ACHN (cell line): ENCODE results near the gene C1orf159.

Experiments used
- DNase-seq: peaks from one replicate; pipeline ENCODE4 v3.0.0-alpha.2; 2015
- in situ Hi-C: cut with HindIII; loops from 2 replicates; pipeline ENCODE4 v1.10.0; 2017; ENCODE audit warnings: low sequenced_read_pairs, low pct_ligation_motif_present, low pct_unique_long_range_greater_than_20kb

C1orf159 gene

GRCh38 chr1:1122078-1122811 is 6.4 kb upstream of the C1orf159 start:
- in situ Hi-C loops, result no loop called here
- DNase-seq, result peak; percentile 69

- in situ Hi-C loops, result no loop called here
- no peak for DNase-seq
These were observed 5.8 kb upstream of the C1orf159 start for GRCh38 chr1:1121611-1122077.

- in situ Hi-C loops, result no loop called here
- DNase-seq, result no peak
These were observed 5.1 kb upstream of the C1orf159 start for GRCh38 chr1:1120866-1121591.

GRCh38 chr1:1120096-1120495 is 4.2 kb upstream of the C1orf159 start:
- in situ Hi-C loops, result no loop called here
- no peak for DNase-seq

GRCh38 chr1:1119272-1119890 is 3.5 kb upstream of the C1orf159 start:
- no peak for DNase-seq
- in situ Hi-C loops, result no loop called here

- in situ Hi-C loops, result no loop called here
- DNase-seq, result no peak
These were observed 3.0 kb upstream of the C1orf159 start for GRCh38 chr1:1118876-1119220.

GRCh38 chr1:1118011-1118875 is 2.4 kb upstream of the C1orf159 start:
- DNase-seq, result no peak
- in situ Hi-C loops, result no loop called here

GRCh38 chr1:1117469-1117831 is 1.6 kb upstream of the C1orf159 start:
- in situ Hi-C loops, result no loop called here
- no peak for DNase-seq

DNA sequence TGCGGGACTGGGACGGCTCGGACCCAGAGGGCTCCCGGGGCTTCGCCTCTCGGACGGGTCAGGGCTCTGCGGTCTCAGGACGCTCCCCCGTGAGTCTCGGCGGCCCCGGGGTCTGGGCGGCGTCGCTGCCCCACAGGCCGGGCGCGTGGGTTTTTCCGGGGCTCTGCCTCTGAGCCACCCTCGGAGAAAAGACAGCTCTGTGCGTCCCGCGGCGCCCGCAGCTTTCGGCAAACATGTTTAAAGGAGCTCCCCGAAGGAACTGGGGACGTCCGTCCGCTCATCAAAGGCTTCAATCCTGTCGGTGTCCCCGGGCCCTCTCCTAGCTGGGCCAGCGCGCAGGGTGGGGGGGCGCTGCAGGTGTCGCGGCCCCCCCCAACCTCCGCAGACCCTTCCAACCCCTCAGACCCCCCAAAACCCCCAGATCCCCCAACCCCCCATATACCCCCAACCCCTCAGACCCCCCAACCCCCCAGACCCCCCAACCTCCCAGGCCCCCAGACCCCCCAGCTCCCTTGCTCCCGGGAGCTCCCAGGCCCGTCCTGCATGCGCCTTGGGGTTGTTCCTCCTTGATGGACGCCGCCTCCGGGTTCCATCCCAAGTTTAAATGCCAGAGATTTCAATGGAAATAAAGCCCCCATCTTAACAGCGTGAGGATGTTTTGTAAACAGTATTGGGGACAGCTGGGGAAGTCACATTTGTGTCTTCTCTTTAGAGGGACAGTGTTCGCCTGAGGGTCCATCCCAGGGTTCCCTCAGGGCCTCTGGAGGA is 996 bp upstream of the C1orf159 start:
- in situ Hi-C loops, result no loop called here

GRCh38 chr1:1115136-1115785 is 628 bp downstream of the C1orf159 start:
- no peak for DNase-seq
- in situ Hi-C loops, result no loop called here

More for the DNA sequence above, 996 bp upstream of the C1orf159 start:
- DNase-seq, result peak; percentile 6

DNA sequence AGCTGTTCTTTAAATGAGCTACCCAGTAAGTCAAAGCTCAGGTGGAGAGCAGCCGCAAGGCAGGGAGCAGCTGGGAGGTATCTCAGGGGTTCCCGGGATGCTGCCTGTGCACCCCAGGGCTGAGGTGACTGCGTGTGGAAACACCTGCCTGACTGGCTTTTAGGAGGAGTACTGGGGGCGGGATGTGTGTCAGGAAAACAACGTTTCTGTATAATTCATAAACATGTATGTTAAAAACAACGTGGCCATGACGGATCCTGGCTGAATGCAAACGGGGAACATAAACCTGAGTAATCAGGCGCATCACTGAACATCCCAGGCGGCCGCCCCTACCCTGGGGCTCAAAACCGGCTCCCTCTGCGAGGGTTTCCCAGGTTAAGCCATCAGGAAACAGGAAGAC is 1.5 kb downstream of the C1orf159 start:
- DNase-seq, result no peak
- in situ Hi-C loops, result no loop called here

GRCh38 chr1:1112237-1112985 is 3.5 kb downstream of the C1orf159 start:
- DNase-seq, result no peak
- in situ Hi-C loops, result no loop called here

- in situ Hi-C loops, result no loop called here
- no peak for DNase-seq
These were observed 4.2 kb downstream of the C1orf159 start for GRCh38 chr1:1111516-1112236.

DNA sequence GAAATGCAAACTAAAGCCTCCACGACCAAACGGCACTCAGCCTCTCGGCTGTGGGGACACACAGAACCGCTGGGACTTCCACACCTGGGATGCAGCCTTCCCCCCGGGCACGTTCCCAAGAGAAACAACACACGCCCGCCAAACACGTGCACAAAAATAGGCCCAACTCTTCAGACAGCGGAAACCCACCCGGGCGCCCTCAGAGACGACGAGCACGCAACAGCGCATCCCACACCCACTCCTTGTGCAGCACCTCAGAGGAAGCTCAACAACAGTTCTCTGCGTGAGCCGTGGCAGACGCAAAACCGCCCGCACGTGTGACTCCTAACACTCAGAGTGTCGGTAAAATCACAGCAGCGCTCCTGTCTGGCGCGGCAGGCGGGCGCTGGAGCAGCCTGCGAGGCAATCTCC is 5.3 kb downstream of the C1orf159 start:
- in situ Hi-C loops, result no loop called here
- no peak for DNase-seq

DNA sequence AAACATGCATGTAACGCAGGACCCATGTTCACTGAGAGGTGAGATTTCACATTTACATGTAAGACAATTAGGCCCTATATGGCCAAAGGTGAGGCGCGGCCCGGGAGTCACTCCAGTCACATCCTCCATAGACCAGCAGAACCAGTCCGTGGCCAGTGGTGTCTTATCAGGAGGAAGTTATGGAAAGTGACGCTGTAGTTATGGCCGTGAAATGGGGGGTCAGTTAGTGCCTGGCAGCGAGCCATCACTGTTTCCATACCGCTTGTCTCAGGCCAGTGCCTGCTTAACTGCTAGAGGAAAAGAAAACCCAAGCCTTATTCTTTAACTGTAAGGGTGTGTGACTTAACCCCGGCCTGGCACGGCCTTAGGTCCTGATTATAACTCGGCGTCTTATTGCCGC is 6.1 kb downstream of the C1orf159 start:
- in situ Hi-C loops, result no loop called here
- no peak for DNase-seq

DNA sequence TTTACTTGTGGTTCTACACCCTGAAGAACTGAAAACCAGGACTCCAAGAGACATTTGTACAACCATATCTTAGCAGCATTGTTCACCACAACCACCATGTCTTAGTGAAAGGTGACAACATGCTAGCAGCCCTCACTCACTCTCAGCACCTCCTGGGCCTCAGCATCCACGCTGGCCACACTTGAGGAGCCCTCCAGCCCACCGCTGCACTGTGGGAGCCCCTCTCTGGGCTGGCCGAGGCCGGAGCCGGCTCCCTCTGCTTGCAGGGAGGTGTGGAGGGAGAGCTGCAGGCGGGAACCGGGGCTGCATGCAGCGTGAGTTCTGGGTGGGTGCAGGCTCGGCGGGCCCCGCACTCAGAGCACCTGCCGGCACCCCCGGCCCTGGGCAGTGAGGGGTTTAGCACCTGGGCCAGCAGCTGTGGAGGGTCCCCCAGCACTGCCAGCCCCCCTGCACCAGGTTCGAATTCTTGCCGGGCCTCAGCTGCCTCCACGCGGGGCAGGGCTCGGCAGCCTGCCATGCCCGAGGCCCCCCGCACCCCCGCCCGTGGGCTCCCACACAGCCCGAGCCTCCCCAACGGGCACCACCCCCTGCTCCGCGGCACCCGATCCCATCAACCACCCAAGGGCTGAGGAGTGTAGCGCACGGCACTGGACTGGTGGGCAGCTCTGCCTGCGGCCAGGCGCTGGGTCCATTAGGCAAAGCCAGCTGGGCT is 9.2 kb downstream of the C1orf159 start:
- in situ Hi-C loops, result no loop called here

More for the DNA sequence above, 9.2 kb downstream of the C1orf159 start:
- no peak for DNase-seq
